SK-N-SH (cell line): ENCODE measurements around the gene MTHFD2L. TPM values are rescaled to one million over a fixed set of nuclear protein-coding genes. Genes with fewer than 3 reads are reported as not detected.

Experiments
- CTCF ChIA-PET: fragments of 300-600, 350-600 bp; formaldehyde crosslinking; extraction: SDS; loops from one replicate; lab custom pipeline; 2021; lab: Yijun Ruan, JAX
- POLR2A ChIA-PET: fragments of 350-600 bp; sonication (Branson Sonifier 250); formaldehyde crosslinking; extraction: SDS; loops from one replicate; lab custom pipeline; 2020; ENCODE audit warnings: antibody characterized with exemption, inconsistent platforms; lab: Yijun Ruan, JAX
- DNase-seq: peaks from one replicate; pipeline ENCODE4 v3.0.0; 2012
- H2AFZ ChIP-seq: fragments of 200-600 bp; sonication (generic); 2 replicates; pipeline ENCODE4 v1.8.1; 2016; ENCODE audit warnings: antibody characterized with exemption, mild to moderate bottlenecking, low read depth
- H3F3A ChIP-seq: fragments of 200-600 bp; sonication (generic); replicated peaks from 2 replicates; pipeline ENCODE3; 2016; ENCODE audit warnings: antibody characterized with exemption, mild to moderate bottlenecking; ENCODE audit not compliant: insufficient read depth
- H3K27ac ChIP-seq, 2 experiments: fragments of 200-500 bp in 1 of 2; fragments of 200-600 bp in 1 of 2; sonication (Bioruptor generic) in 1 of 2; sonication (generic), shearing (Covaris generic) in 1 of 2; 2 replicates each; pipeline versions ENCODE4 v1.5.1 to v1.6.1; 2014 to 2016; ENCODE audit warnings: low read depth in 2 of 2, inconsistent platforms in 1 of 2, low read length in 1 of 2, mild to moderate bottlenecking in 1 of 2, mixed read lengths in 1 of 2
- H3K27me3 ChIP-seq: fragments of 200-600 bp; sonication (generic), shearing (Covaris generic); 2 replicates; pipeline ENCODE4 v1.6.1; 2016; ENCODE audit warnings: mixed run types; ENCODE audit not compliant: insufficient read depth
- H3K36me3 ChIP-seq, 2 experiments: fragments of 200-500 bp in 1 of 2; fragments of 200-600 bp in 1 of 2; sonication (Bioruptor generic) in 1 of 2; sonication (generic) in 1 of 2; replicated peaks in 1 of 2; 2 replicates each; pipeline versions ENCODE3 to v1.5.1; 2014 to 2016; ENCODE audit warnings: low read length in 1 of 2, mild to moderate bottlenecking in 1 of 2; ENCODE audit not compliant: insufficient read depth in 2 of 2, control insufficient read depth in 1 of 2
- H3K4me1 ChIP-seq, 2 experiments: fragments of 200-500 bp in 1 of 2; fragments of 200-600 bp in 1 of 2; sonication (Bioruptor generic) in 1 of 2; sonication (generic), shearing (Covaris generic) in 1 of 2; 2 replicates each; pipeline versions ENCODE4 v1.5.1 to v1.6.1; 2014 to 2016; ENCODE audit warnings: low read depth in 1 of 2, low read length in 1 of 2, mixed run types in 1 of 2; ENCODE audit not compliant: insufficient read depth in 2 of 2, control insufficient read depth in 1 of 2
- H3K4me2 ChIP-seq: fragments of 200-600 bp; sonication (generic), shearing (Covaris generic); 2 replicates; pipeline ENCODE4 v1.6.1; 2017; ENCODE audit warnings: mixed run types
- H3K4me3 ChIP-seq, 2 experiments: fragments of 200-500 bp in 1 of 2; fragments of 200-600 bp in 1 of 2; sonication (Bioruptor generic) in 1 of 2; sonication (generic), shearing (Covaris generic) in 1 of 2; 2 replicates each; pipeline versions ENCODE4 v1.5.1 to v1.8.1; 2014 to 2016; ENCODE audit warnings: low read depth in 2 of 2, inconsistent platforms in 1 of 2, low read length in 1 of 2, mild to moderate bottlenecking in 1 of 2, mixed read lengths in 1 of 2, moderate library complexity in 1 of 2
- H3K79me2 ChIP-seq: fragments of 200-600 bp; sonication (generic); 2 replicates; pipeline ENCODE4 v1.8.1; 2017; ENCODE audit warnings: mild to moderate bottlenecking; ENCODE audit not compliant: insufficient read depth
- H3K9ac ChIP-seq: fragments of 200-600 bp; sonication (generic); 2 replicates; pipeline ENCODE4 v1.6.1; 2017; ENCODE audit warnings: mixed run types
- H3K9me2 ChIP-seq: fragments of 200-600 bp; sonication (generic); 2 replicates; pipeline ENCODE4 v1.6.1; 2017; ENCODE audit warnings: mixed run types
- H3K9me3 ChIP-seq: fragments of 200-600 bp; sonication (generic); 2 replicates; pipeline ENCODE4 v1.6.1; 2017; ENCODE audit warnings: mixed run types, mild to moderate bottlenecking, moderate library complexity
- H4K20me1 ChIP-seq: fragments of 200-600 bp; sonication (generic); 2 replicates; pipeline ENCODE4 v1.6.1; 2017; ENCODE audit warnings: mild to moderate bottlenecking, mixed run types; ENCODE audit not compliant: insufficient read depth
- CHD2 ChIP-seq: fragments of 150-350 bp; IDR thresholded peaks from 2 replicates; pipeline ENCODE4 v1.6.1; 2018; ENCODE audit warnings: low read length; ENCODE audit not compliant: partially characterized antibody
- EP300 ChIP-seq, 2 experiments: IDR thresholded peaks; 2 replicates each; pipeline versions ENCODE4 v1.4.0 to v1.6.1; 2012; ENCODE audit warnings: borderline replicate concordance in 1 of 2, low read depth in 1 of 2, low read length in 1 of 2
- GABPA ChIP-seq: IDR thresholded peaks from 2 replicates; pipeline ENCODE4 v1.4.0; 2012; ENCODE audit warnings: low read depth, mild to moderate bottlenecking
- NFIC ChIP-seq: IDR thresholded peaks from 2 replicates; pipeline ENCODE4 v1.4.0; 2012; ENCODE audit warnings: borderline replicate concordance
- RFX5 ChIP-seq: IDR thresholded peaks from 2 replicates; pipeline ENCODE4 v1.6.1; 2012; ENCODE audit warnings: mild to moderate bottlenecking, improper control_type of control experiment, low read length
- RXRA ChIP-seq: IDR thresholded peaks from 2 replicates; pipeline ENCODE4 v1.4.0; 2012; ENCODE audit warnings: low read depth, mild to moderate bottlenecking, borderline replicate concordance
- SMC3 ChIP-seq: IDR thresholded peaks from 2 replicates; pipeline ENCODE4 v1.6.1; 2012; ENCODE audit warnings: low read depth, low read length, improper control_type of control experiment
- USF2 ChIP-seq: fragments of 150-350 bp; IDR thresholded peaks from 2 replicates; pipeline ENCODE4 v1.6.1; 2017; ENCODE audit warnings: antibody characterized with exemption, low read length, low read depth, borderline replicate concordance
- whole genome bisulfite sequencing: methylation state at CpG from one replicate; pipeline ENCODE4 v1.1.6; 2017; ENCODE audit warnings: low lambda C conversion rate; 5-methylcytosine and 5-hydroxymethylcytosine counted together
- polyA plus RNA-seq, 3 experiments: library from polyadenylated mRNA; depleted of rRNA; stranded (reverse); fragments of >200 nt; gene quantifications; 2 replicates each; pipeline ENCODE4 v1.2.3, GENCODE V29; 2012
- TF ChIP-seq, protein P1 (sequence below): IDR thresholded peaks from 2 replicates; pipeline ENCODE4; 2012
- TF ChIP-seq, protein P2 (sequence below): IDR thresholded peaks from 2 replicates; pipeline ENCODE4 v1.4.0; 2012; ENCODE audit warnings: low read depth, borderline replicate concordance

The MTHFD2L gene
- polyA plus RNA-seq, 1 of the 3 experiments (the other 2 are of a cell fraction), result 4.8 TPM

- Histone ChIP-seq H3K4me2 (no peak overlapping the region), H3K36me3 (no peaks in the 10 kb centered on the region), H3F3A (no peaks in the 10 kb centered on the region), H3K9me2 (no peaks in the 10 kb centered on the region; the same call in 1 of the 2 replicates), H2AFZ (no peak overlapping the region), H3K4me3 (no peak overlapping the region), H3K27ac (no peak overlapping the region), H3K4me1 (no peaks in the 10 kb centered on the region), H3K27me3 (no peaks in the 10 kb centered on the region), H3K9me3 (no peaks in the 10 kb centered on the region), H4K20me1 (no peaks in the 10 kb centered on the region), H3K79me2 (no peaks in the 10 kb centered on the region), H3K9ac (no peak overlapping the region)
- no peak for DNase-seq
- CTCF ChIA-PET, result no interaction called here
- WGBS, result 68% methylated on average over 3 of the region's 3 CpGs
- TF ChIP-seq USF2 (no peak), RXRA (no peak), GABPA (no peak), SMC3 (no peak)
- TF ChIP-seq, protein P1, sequence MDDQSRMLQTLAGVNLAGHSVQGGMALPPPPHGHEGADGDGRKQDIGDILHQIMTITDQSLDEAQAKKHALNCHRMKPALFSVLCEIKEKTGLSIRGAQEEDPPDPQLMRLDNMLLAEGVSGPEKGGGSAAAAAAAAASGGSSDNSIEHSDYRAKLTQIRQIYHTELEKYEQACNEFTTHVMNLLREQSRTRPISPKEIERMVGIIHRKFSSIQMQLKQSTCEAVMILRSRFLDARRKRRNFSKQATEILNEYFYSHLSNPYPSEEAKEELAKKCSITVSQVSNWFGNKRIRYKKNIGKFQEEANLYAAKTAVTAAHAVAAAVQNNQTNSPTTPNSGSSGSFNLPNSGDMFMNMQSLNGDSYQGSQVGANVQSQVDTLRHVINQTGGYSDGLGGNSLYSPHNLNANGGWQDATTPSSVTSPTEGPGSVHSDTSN, result no peak
- TF ChIP-seq, protein P2, sequence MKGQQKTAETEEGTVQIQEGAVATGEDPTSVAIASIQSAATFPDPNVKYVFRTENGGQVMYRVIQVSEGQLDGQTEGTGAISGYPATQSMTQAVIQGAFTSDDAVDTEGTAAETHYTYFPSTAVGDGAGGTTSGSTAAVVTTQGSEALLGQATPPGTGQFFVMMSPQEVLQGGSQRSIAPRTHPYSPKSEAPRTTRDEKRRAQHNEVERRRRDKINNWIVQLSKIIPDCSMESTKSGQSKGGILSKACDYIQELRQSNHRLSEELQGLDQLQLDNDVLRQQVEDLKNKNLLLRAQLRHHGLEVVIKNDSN, result no peak
- POLR2A ChIA-PET, result no interaction called here
These were observed 79.6 kb downstream of the MTHFD2L start for GRCh38 chr4:74237425-74237966.

DNA sequence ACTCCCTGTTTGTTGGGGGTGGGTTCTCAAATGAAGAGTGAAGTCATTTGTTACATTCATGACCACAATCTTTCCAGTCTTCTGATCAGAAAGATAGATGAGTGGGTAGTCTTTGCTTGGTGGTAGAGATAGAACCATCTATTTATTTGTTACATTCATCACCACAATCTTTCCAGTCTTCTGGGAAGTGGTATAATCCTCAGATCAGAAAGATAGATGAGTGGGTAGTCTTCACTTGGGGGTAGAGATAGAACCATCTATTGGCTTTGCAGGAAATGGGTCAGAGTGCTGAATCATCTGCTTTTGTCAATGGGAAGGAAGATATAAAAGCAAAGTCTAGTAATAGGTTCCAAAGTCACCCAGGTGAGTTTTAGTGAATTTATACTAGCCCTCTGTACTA is 86.1 kb downstream of the MTHFD2L start:
- Histone ChIP-seq H3K27ac (no peak overlapping the region), H3K9me3 (no peaks in the 10 kb centered on the region), H4K20me1 (no peaks in the 10 kb centered on the region), H3F3A (no peaks in the 10 kb centered on the region), H3K4me1 (no peaks in the 10 kb centered on the region), H3K27me3 (no peaks in the 10 kb centered on the region), H3K4me3 (no peak overlapping the region), H3K9ac (no peak overlapping the region), H3K79me2 (no peaks in the 10 kb centered on the region), H3K4me2 (no peak overlapping the region), H2AFZ (no peak overlapping the region), H3K36me3 (no peaks in the 10 kb centered on the region), H3K9me2 (no peaks in the 10 kb centered on the region)
- TF ChIP-seq NFIC (no peak), CHD2 (no peak), RFX5 (no peak), SMC3 (no peak), EP300 (IDR thresholded peaks at IDR 0.05; ENCODE audit: borderline replicate concordance in 1 of 2, low read depth in 1 of 2, low read length in 1 of 2) (no peak)
- CTCF ChIA-PET, result interaction anchor here (2.0 kb wide), 1 partner anchor 16 kb away, joined by 19 read pairs; no protein-coding TSS in a partner anchor
- POLR2A ChIA-PET, result no interaction called here
- no peak for DNase-seq
